Endodermal cell (in vitro differentiated cells): ENCODE results near the gene PIP5KL1. TPM values are rescaled to one million over a fixed set of nuclear protein-coding genes. Genes with fewer than 3 reads are reported as not detected.

ENCODE experiments used
- DNase-seq: peaks from one replicate; pipeline ENCODE4 v3.0.0-alpha.2; 2017
- H3K27ac ChIP-seq: 2 replicates; pipeline ENCODE4 v1.5.1; 2013; ENCODE audit warnings: mild to moderate bottlenecking, low read depth, low read length, moderate library complexity
- H3K27me3 ChIP-seq: 2 replicates; pipeline ENCODE4 v1.6.1; 2013; ENCODE audit warnings: mild to moderate bottlenecking, low read length, moderate library complexity; ENCODE audit not compliant: insufficient read depth, control insufficient read depth, poor library complexity, severe bottlenecking
- H3K36me3 ChIP-seq: 2 replicates; pipeline ENCODE4 v1.7.0; 2013; ENCODE audit warnings: mild to moderate bottlenecking, low read length, moderate library complexity; ENCODE audit not compliant: control insufficient read depth, insufficient read depth
- H3K4me1 ChIP-seq: one replicate; pipeline ENCODE4 v1.7.0; 2013; ENCODE audit warnings: low read length; ENCODE audit not compliant: control insufficient read depth, insufficient read depth
- H3K4me3 ChIP-seq: 2 replicates; pipeline ENCODE4 v1.5.1; 2013; ENCODE audit warnings: mild to moderate bottlenecking, low read length, moderate library complexity
- H3K9ac ChIP-seq: 2 replicates; pipeline ENCODE4 v1.6.1; 2013; ENCODE audit warnings: mild to moderate bottlenecking, low read length, moderate library complexity; ENCODE audit not compliant: poor library complexity, severe bottlenecking; ENCODE audit errors: extremely low read depth
- H3K9me3 ChIP-seq: 2 replicates; pipeline ENCODE4 v1.6.1; 2013; ENCODE audit warnings: mild to moderate bottlenecking, low read length, moderate library complexity; ENCODE audit not compliant: control insufficient read depth
- H3K27ac Mint-ChIP-seq: 2 replicates; pipeline ENCODE4 v1.8.0; 2020; ENCODE audit warnings: mixed read lengths
- H3K27me3 Mint-ChIP-seq: 2 replicates; pipeline ENCODE4 v1.8.0; 2021; ENCODE audit warnings: mild to moderate bottlenecking, mixed read lengths; ENCODE audit not compliant: insufficient read depth
- H3K36me3 Mint-ChIP-seq: 2 replicates; pipeline ENCODE4 v1.8.0; 2020; ENCODE audit warnings: low read depth, mixed read lengths
- H3K4me1 Mint-ChIP-seq: 2 replicates; pipeline ENCODE4 v1.8.0; 2020; ENCODE audit warnings: mixed read lengths
- H3K4me3 Mint-ChIP-seq: 2 replicates; pipeline ENCODE4 v1.8.0; 2020; ENCODE audit warnings: mild to moderate bottlenecking, moderate library complexity, mixed read lengths
- H3K9me3 Mint-ChIP-seq: 2 replicates; pipeline ENCODE4 v1.8.0; 2020; ENCODE audit warnings: mild to moderate bottlenecking, mixed read lengths
- CTCF ChIP-seq: fragments of 200-600 bp; sonication (generic); conservative IDR thresholded peaks from 2 replicates; pipeline ENCODE4 v1.5.0; 2021; ENCODE audit warnings: antibody characterized with exemption, mild to moderate bottlenecking
- WGBS, 2 experiments: methylation state at CpG; one replicate each; pipeline versions ENCODE4 v1.1.5 to v1.1.7; 2013; ENCODE audit warnings: missing lambda C conversion rate in 2 of 2, mixed read lengths in 1 of 2; ENCODE audit not compliant: insufficient coverage in 1 of 2, insufficient read length in 1 of 2; 5-methylcytosine and 5-hydroxymethylcytosine counted together
- total RNA-seq, 2 donors: library from RNA; stranded (reverse); fragmentation: NEBNext Ultra II Directional in 1 of 2; extraction: Animal tissue kit (Norgen Biotek cat#: 25700) in 1 of 2; gene quantifications; 2 replicates in 1 of 2; 3 replicates in 1 of 2; pipeline ENCODE4 v1.2.1, GENCODE V29; 2021

PIP5KL1 gene
- total RNA-seq, 2 donors from 2014 or later, result 6.6 to 9.3 TPM

DNA sequence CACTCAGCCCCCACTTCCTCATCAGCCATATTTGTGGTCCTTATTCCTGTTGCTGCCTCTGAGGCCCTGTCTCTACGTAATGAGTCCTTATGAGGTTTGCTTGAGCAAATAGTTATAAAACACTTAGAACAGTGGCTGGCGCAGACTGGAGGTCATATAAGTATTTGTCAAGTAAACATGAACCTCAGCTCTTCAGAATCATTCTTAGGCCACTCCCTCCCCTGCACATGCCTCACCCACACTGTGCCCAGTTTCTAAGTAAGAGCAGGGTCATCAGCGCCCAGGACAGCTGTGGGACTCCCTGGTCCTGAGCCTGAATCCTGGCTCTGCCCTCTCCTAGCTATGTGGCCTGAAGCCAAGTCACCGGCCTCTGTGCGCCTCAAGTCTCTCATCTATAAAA lies 17.7 kb downstream of the PIP5KL1 start:
- H3K9ac ChIP-seq, result no peak overlapping the region
- H3K27me3 Mint-ChIP-seq, result peaks cover 9% of the 10 kb centered on the region
- no peaks in the 10 kb centered on the region for H3K36me3 Mint-ChIP-seq
- no peaks in the 10 kb centered on the region for H3K9me3 ChIP-seq
- no peaks in the 10 kb centered on the region for H3K36me3 ChIP-seq
- WGBS, 2 experiments, result 92 to 95% methylated on average over 3 to 5 of the region's 5 CpGs
- no peak overlapping the region for H3K27ac Mint-ChIP-seq
- no peaks in the 10 kb centered on the region for H3K9me3 Mint-ChIP-seq
- no peak for TF ChIP-seq CTCF
- H3K4me3 Mint-ChIP-seq, result no peak overlapping the region
- no peaks in the 10 kb centered on the region for H3K4me1 ChIP-seq
- H3K27me3 ChIP-seq, result peaks cover 10% of the 10 kb centered on the region
- no peak for DNase-seq
- H3K4me3 ChIP-seq, result no peak overlapping the region
- no peaks in the 10 kb centered on the region for H3K4me1 Mint-ChIP-seq
- no peak overlapping the region for H3K27ac ChIP-seq

DNA sequence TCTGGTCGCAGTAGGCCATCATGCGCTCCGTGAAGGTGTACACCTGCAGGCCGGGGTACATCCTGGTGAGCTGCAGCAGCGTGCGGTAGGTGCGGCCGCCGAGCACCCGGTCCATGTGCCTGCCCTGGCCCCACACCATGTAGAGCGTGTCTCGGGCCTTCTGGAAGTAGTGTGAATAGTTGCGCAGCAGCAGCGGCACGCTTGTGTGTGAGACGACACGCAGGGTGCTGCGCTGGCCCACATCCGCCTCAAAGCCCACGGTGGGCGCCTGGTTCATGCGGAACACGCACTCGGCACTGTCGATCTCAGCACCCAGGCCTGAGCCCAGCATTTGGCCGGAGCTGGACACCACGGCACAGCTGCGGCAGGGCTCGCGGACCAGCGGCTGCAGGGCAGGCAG lies 18.3 kb downstream of the PIP5KL1 start:
- H3K4me3 ChIP-seq, result no peak overlapping the region
- no peak overlapping the region for H3K27ac ChIP-seq
- no peak overlapping the region for H3K9ac ChIP-seq
- no peaks in the 10 kb centered on the region for H3K9me3 Mint-ChIP-seq
- H3K27ac Mint-ChIP-seq, result no peak overlapping the region
- peaks cover 10% of the 10 kb centered on the region for H3K27me3 ChIP-seq
- 95 to 96% methylated on average over 30 to 31 of the region's 31 CpGs for WGBS, 2 experiments
- no peak for TF ChIP-seq CTCF
- H3K27me3 Mint-ChIP-seq, result peaks cover 9% of the 10 kb centered on the region
- no peaks in the 10 kb centered on the region for H3K9me3 ChIP-seq
- DNase-seq, result no peak
- no peaks in the 10 kb centered on the region for H3K4me1 Mint-ChIP-seq
- H3K4me3 Mint-ChIP-seq, result no peak overlapping the region
- H3K36me3 Mint-ChIP-seq, result no peaks in the 10 kb centered on the region
- no peaks in the 10 kb centered on the region for H3K4me1 ChIP-seq
- no peaks in the 10 kb centered on the region for H3K36me3 ChIP-seq

- Histone ChIP-seq H3K27ac (peak overlapping the region; percentile 38), H3K27me3 (peaks cover under 1% of the 10 kb centered on the region), H3K9me3 (no peaks in the 10 kb centered on the region), H3K36me3 (no peaks in the 10 kb centered on the region), H3K9ac (no peak overlapping the region), H3K4me1 (no peaks in the 10 kb centered on the region), H3K4me3 (no peak overlapping the region)
- Mint-ChIP-seq H3K36me3 (no peaks in the 10 kb centered on the region), H3K4me1 (no peaks in the 10 kb centered on the region), H3K4me3 (no peak overlapping the region), H3K27me3 (no peaks in the 10 kb centered on the region), H3K27ac (no peak overlapping the region), H3K9me3 (no peaks in the 10 kb centered on the region)
- peak; percentile 40 for TF ChIP-seq CTCF
- 84 to 90% methylated on average over 3 to 6 of the region's 6 CpGs for WGBS, 2 experiments
- no peak for DNase-seq
Observed at GRCh38 chr9:127910613-127911205, 19.9 kb downstream of the PIP5KL1 start.
